ENCODE results near the gene FBLN2. TPM values are rescaled to one million over a fixed set of nuclear protein-coding genes. Genes with fewer than 3 reads are reported as not detected.

The FBLN2 gene
- polyA plus RNA-seq, 1 of the 3 experiments (the other 2 are of a cell fraction), result 5.2 TPM

DNA sequence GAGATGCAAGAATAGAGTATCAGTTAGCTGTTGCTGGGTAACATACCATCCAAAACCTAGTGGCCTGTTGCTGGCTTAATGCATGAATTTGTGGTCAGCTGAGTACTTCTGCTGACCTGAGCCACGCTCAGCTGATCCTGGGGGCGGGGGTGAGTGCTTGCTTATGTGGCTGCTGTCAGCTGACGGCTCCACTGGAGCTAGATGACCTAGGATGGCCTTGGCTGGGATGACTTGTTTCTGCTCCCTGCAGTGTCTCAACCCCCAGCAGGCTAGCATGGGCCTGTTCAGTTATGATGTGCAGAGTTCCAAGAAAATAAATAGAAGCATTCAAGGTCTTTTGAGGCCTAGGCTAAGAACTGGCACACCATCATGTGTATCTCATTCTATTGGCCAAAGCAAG lies 63.9 kb downstream of the FBLN2 start:
- H4K20me1 ChIP-seq (ENCODE audit: insufficient read depth), result no peaks in the 10 kb centered on the region
- CTCF ChIA-PET, result interaction anchor here (0.8 to 1.2 kb wide), 2 partner anchors 14 to 35 kb away, joined by 3 read pairs; no protein-coding TSS in a partner anchor
- DNase-seq, result no peak
- H3K4me3 ChIP-seq (ENCODE audit: low read depth in 2 of 2, low read length in 1 of 2), result no peak overlapping the region
- H3K27me3 ChIP-seq (ENCODE audit: insufficient read depth), result no peaks in the 10 kb centered on the region
- no peaks in the 10 kb centered on the region for H3K9me2 ChIP-seq
- H3K4me1 ChIP-seq (ENCODE audit: control insufficient read depth in 1 of 2, insufficient read depth in 2 of 2, low read depth in 1 of 2, low read length in 1 of 2), result no peaks in the 10 kb centered on the region
- no peaks in the 10 kb centered on the region for H3F3A ChIP-seq (replicated peaks; ENCODE audit: insufficient read depth)
- H3K9ac ChIP-seq, result no peak overlapping the region
- no peak overlapping the region for H2AFZ ChIP-seq (ENCODE audit: low read depth)
- no peaks in the 10 kb centered on the region for H3K36me3 ChIP-seq (replicated peaks in 1 of 2; ENCODE audit: control insufficient read depth in 1 of 2, insufficient read depth in 2 of 2, low read length in 1 of 2)
- no peaks in the 10 kb centered on the region for H3K79me2 ChIP-seq (ENCODE audit: insufficient read depth)
- no peak for TF ChIP-seq TAF1 (IDR thresholded peaks at IDR 0.05; ENCODE audit: borderline replicate concordance, low read depth, low read length)
- TF ChIP-seq RAD21 (IDR thresholded peaks at IDR 0.05; ENCODE audit: low read length), result no peak
- TF ChIP-seq GATA2 (CRISPR knock-in tag; IDR thresholded peaks at IDR 0.05), result no peak
- TF ChIP-seq MAX (IDR thresholded peaks at IDR 0.05; ENCODE audit: low read depth), result no peak
- TF ChIP-seq EP300 (IDR thresholded peaks at IDR 0.05; ENCODE audit: borderline replicate concordance in 1 of 2, low read depth in 1 of 2, low read length in 1 of 2), result no peak
- TF ChIP-seq SMC3 (IDR thresholded peaks at IDR 0.05; ENCODE audit: low read depth, low read length), result no peak
- TF ChIP-seq, protein P1, sequence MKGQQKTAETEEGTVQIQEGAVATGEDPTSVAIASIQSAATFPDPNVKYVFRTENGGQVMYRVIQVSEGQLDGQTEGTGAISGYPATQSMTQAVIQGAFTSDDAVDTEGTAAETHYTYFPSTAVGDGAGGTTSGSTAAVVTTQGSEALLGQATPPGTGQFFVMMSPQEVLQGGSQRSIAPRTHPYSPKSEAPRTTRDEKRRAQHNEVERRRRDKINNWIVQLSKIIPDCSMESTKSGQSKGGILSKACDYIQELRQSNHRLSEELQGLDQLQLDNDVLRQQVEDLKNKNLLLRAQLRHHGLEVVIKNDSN (IDR thresholded peaks at IDR 0.05; ENCODE audit: borderline replicate concordance, low read depth), result no peak
- TF ChIP-seq REST (IDR thresholded peaks at IDR 0.05; ENCODE audit: low read depth, low read length), result no peak
- no peak overlapping the region for H3K27ac ChIP-seq (ENCODE audit: low read depth in 2 of 2, low read length in 1 of 2)
- H3K4me2 ChIP-seq, result no peak overlapping the region
- no peaks in the 10 kb centered on the region for H3K9me3 ChIP-seq
- POLR2A ChIA-PET, result no interaction called here
- WGBS (ENCODE audit: low lambda C conversion rate), result no CpG with 5 or more reads among the region's 3 CpGs

DNA sequence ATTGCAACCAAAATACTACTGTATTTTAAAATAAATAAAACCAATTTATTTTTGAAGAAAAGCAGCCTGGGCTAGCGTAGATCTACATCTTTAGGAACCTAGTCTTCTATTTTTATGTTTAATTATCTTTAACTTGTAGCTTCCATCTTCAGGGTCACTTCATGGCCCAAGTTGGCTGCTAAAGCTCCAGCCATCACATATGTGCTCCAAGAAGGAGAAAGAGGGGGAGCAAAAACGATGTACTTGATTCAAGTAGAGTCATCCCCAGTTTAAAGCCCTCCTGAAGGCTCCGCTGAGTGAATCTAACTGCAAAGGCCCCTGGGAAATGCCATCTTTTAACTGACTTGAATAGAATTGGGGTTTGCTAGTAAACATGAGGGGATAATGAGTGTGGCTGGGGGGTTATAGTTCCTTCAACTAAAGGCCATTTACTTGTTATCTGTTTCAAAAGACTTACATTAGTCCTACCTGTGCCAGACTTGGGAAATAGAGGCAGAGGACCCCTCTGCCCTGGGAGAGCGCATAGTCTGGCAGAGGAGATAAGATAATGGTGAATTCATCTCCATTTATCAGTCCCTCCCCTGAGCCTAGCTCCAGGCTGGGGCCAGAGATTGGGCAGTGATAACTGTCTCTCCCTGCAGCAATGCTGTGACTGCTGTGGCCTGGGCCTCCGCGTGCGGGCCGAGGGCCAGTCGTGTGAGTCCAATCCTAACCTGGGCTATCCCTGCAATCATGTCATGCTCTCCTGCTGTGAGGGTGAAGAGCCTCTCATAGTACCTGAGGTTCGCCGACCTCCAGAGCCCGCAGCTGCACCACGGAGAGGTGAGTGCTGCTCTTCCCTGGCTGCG lies 64.6 kb downstream of the FBLN2 start:
- TF ChIP-seq GABPA (IDR thresholded peaks at IDR 0.05; ENCODE audit: low read depth), result no peak
- no peak for TF ChIP-seq ZBTB33 (IDR thresholded peaks at IDR 0.05; ENCODE audit: borderline replicate concordance, low read depth)
- no peak for TF ChIP-seq SIN3A (IDR thresholded peaks at IDR 0.05; ENCODE audit: borderline replicate concordance, low read depth, low read length)
- no peak for TF ChIP-seq RCOR1 (IDR thresholded peaks at IDR 0.05; ENCODE audit: low read length)
- no peak for TF ChIP-seq EZH2phosphoT487 (IDR thresholded peaks at IDR 0.05; ENCODE audit: borderline replicate concordance, low read depth)

More for the DNA sequence above, 64.6 kb downstream of the FBLN2 start:
- no peak overlapping the region for H3K27ac ChIP-seq (ENCODE audit: low read depth in 2 of 2, low read length in 1 of 2)
- no peak overlapping the region for H3K4me2 ChIP-seq
- DNase-seq, result no peak
- H3K79me2 ChIP-seq (ENCODE audit: insufficient read depth), result no peaks in the 10 kb centered on the region
- no peaks in the 10 kb centered on the region for H3K9me2 ChIP-seq
- no peaks in the 10 kb centered on the region for H4K20me1 ChIP-seq (ENCODE audit: insufficient read depth)
- 69% methylated on average over 13 of the region's 14 CpGs for WGBS (ENCODE audit: low lambda C conversion rate)
- H3K36me3 ChIP-seq (replicated peaks in 1 of 2; ENCODE audit: control insufficient read depth in 1 of 2, insufficient read depth in 2 of 2, low read length in 1 of 2), result no peaks in the 10 kb centered on the region
- POLR2A ChIA-PET, result no interaction called here
- no peaks in the 10 kb centered on the region for H3K9me3 ChIP-seq
- no peaks in the 10 kb centered on the region for H3F3A ChIP-seq (replicated peaks; ENCODE audit: insufficient read depth)
- H2AFZ ChIP-seq (ENCODE audit: low read depth), result no peak overlapping the region
- H3K9ac ChIP-seq, result no peak overlapping the region
- no peaks in the 10 kb centered on the region for H3K27me3 ChIP-seq (ENCODE audit: insufficient read depth)
- no peaks in the 10 kb centered on the region for H3K4me1 ChIP-seq (ENCODE audit: control insufficient read depth in 1 of 2, insufficient read depth in 2 of 2, low read depth in 1 of 2, low read length in 1 of 2)
- CTCF ChIA-PET, result interaction anchor here (0.8 to 1.2 kb wide), 2 partner anchors 13 to 35 kb away, joined by 3 read pairs; no protein-coding TSS in a partner anchor
- no peak overlapping the region for H3K4me3 ChIP-seq (ENCODE audit: low read depth in 2 of 2, low read length in 1 of 2)

Data from SK-N-SH (cell line).